Heart right ventricle (tissue), 16 donors: ENCODE measurements around the gene DSCAM. TPM values are rescaled to one million over a fixed set of nuclear protein-coding genes. Genes with fewer than 3 reads are reported as not detected.

Experiments used
- ATAC-seq, 8 donors: fragments of 200-7000 bp; cut with Tn5 transposase; one replicate each; pipeline ENCODE4 v1.9.1; 2020; ENCODE audit warnings: mild to moderate bottlenecking in 8 of 8, moderate library complexity in 8 of 8, moderate number of reproducible peaks in 1 of 8
- DNase-seq, 2 donors: peaks; one replicate each; pipeline ENCODE4 v3.0.0-alpha.2; 2020
- H3K27ac ChIP-seq, 10 donors: fragments of 200-600 bp; sonication (generic) in 2 of 10; one replicate each; pipeline versions ENCODE4 v1.5.0 to v1.8.0; 2020 to 2022; ENCODE audit warnings: mild to moderate bottlenecking in 3 of 10
- H3K27me3 ChIP-seq, 7 donors: fragments of 200-600 bp; one replicate each; pipeline ENCODE4 v1.8.0; 2021 to 2022; ENCODE audit warnings: mild to moderate bottlenecking in 2 of 7
- H3K36me3 ChIP-seq, 9 donors: fragments of 200-600 bp; sonication (generic) in 1 of 9; one replicate each; pipeline versions ENCODE4 v1.5.0 to v1.8.0; 2020 to 2022; ENCODE audit warnings: mild to moderate bottlenecking in 2 of 9
- H3K4me1 ChIP-seq, 9 donors: fragments of 200-600 bp; sonication (generic) in 1 of 9; one replicate each; pipeline versions ENCODE4 v1.5.0 to v1.8.0; 2020 to 2022; ENCODE audit warnings: mild to moderate bottlenecking in 4 of 9
- H3K4me3 ChIP-seq, 10 donors: fragments of 200-600 bp; sonication (generic) in 2 of 10; one replicate each; pipeline versions ENCODE4 v1.5.0 to v1.8.0; 2020 to 2022; ENCODE audit warnings: mild to moderate bottlenecking in 7 of 10, moderate library complexity in 2 of 10
- H3K9me3 ChIP-seq, 11 donors: fragments of 200-600 bp in 10 of 11; sonication (generic) in 2 of 11; one replicate each; pipeline versions ENCODE4 v1.5.0 to v1.8.0; 2013 to 2022; ENCODE audit warnings: mild to moderate bottlenecking in 2 of 11, control low read depth in 1 of 11, moderate library complexity in 1 of 11
- WGBS, 2 donors: extraction: QIAGEN DNeasy Blood & Tissue Kit; methylation state at CpG; one replicate each; pipeline ENCODE4 v1.1.7; 2013; ENCODE audit warnings: inconsistent platforms in 1 of 2; 5-methylcytosine and 5-hydroxymethylcytosine counted together
- intact Hi-C, 10 donors: fragments of 100-400 bp; cut with DNase I; formaldehyde crosslinking; loops; one replicate each; pipeline versions ENCODE4 v1.11.1 to v1.14.2; 2022
- polyA plus RNA-seq, 2 donors: library from polyadenylated mRNA; stranded (reverse); fragments of 200-250 nt; gene quantifications; one replicate each; pipeline ENCODE4 v1.2.3, GENCODE V29; 2013
- total RNA-seq, 10 donors: library from RNA; stranded (reverse); fragmentation: NEBNext Ultra II Directional in 3 of 10; extraction: Animal tissue kit (Norgen Biotek cat#: 25700) in 3 of 10; gene quantifications; one replicate each; pipeline versions ENCODE4 v1.2.1 to v1.2.4, GENCODE V29; 2021 to 2023
- TF ChIP-seq, protein P1 (sequence below), 9 donors: fragments of 200-600 bp; sonication (generic) in 2 of 9; IDR thresholded peaks; one replicate each; pipeline versions ENCODE4 v1.5.0 to v1.8.0; 2021 to 2022; ENCODE audit warnings: antibody characterized with exemption in 9 of 9, mild to moderate bottlenecking in 5 of 9, moderate library complexity in 1 of 9
- donor health status: Arrhythmogenic right ventricular cardiomyopathy.
- donor health status: ischemic (EF 13 %, LVEDD 7.1; RV severe dilation, severe dysfunction).
- donor health status: healthy with polysubstance abuse.
- donor health status: DM: no; HTN: yes; CAD: no.
- donor health status: DM: no; HTN: no; CAD: no.
- donor health status: ischemic (EF 25% LVEDD 6.9; RV normal size, moderate dysfunction).
- donor health status: ischemic (EF 25% LVEDD 5.7; RV mildly dilated, moderate dysfunction).
- donor health status: healthy.
- donor health status: DM: yes; HTN: yes; CAD: no.
- donor health status: Ischemic cardiomyopathy.
- donor health status: ischemic (EF 35%, LVEDD 5.7; RV mildly dilated, moderate dysfunction).
- donor health status: nonischemic (EF 11% LVEDD 7.7; RV severe dilation, severe dysfunction).
- donor health status: DM: yes; HTN: yes; CAD: no.
- donor health status: PGD.
- donor health status: ischemic (EF 29% LVEDD 5.4; RV normal size, mild dysfunction).
- donor health status: nonischemic (EF 23%, LVEDD 6.1; RV moderate dilation, normal function).

The DSCAM gene
- total and polyA plus RNA-seq, 12 donors, result 0.03 to 0.04 TPM; not detected in 10

DNA sequence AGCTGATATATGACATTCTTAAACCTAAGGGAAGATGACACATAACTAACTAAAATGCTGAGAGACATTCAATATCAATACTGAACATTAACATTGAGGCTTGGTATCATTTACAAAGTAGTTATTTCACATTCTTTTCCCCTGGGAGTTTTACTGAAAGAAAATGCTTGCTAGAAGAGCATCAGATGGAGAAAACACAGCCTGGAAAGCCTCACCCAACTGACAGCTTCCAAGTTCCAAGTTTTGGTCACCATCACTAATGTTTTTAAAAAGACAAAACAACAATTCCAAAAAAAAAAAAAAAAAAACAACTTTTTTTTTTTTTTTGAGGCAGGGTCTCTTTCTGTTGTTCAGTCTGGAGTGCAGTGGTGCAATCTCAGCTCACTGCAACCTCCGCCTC, 80.6 kb downstream of the DSCAM start:
- intact Hi-C loops, result no loop called here
- no peaks in the 10 kb centered on the region for H3K9me3 ChIP-seq
- no peak overlapping the region for H3K27ac ChIP-seq
- no peak for DNase-seq
- H3K4me1 ChIP-seq, result no peaks in the 10 kb centered on the region
- no peak for ATAC-seq
- H3K36me3 ChIP-seq, result no peaks in the 10 kb centered on the region
- H3K4me3 ChIP-seq, result no peak overlapping the region
- H3K27me3 ChIP-seq, result peaks cover 0 to 7% (median under 1%) of the 10 kb centered on the region in 7 donors
- WGBS, 2 donors, result 88 to 100% methylated on average over 1 of the region's 1 CpG
- TF ChIP-seq, protein P1, sequence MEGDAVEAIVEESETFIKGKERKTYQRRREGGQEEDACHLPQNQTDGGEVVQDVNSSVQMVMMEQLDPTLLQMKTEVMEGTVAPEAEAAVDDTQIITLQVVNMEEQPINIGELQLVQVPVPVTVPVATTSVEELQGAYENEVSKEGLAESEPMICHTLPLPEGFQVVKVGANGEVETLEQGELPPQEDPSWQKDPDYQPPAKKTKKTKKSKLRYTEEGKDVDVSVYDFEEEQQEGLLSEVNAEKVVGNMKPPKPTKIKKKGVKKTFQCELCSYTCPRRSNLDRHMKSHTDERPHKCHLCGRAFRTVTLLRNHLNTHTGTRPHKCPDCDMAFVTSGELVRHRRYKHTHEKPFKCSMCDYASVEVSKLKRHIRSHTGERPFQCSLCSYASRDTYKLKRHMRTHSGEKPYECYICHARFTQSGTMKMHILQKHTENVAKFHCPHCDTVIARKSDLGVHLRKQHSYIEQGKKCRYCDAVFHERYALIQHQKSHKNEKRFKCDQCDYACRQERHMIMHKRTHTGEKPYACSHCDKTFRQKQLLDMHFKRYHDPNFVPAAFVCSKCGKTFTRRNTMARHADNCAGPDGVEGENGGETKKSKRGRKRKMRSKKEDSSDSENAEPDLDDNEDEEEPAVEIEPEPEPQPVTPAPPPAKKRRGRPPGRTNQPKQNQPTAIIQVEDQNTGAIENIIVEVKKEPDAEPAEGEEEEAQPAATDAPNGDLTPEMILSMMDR (IDR thresholded peaks at IDR 0.05), result no peak

GRCh38 chr21:40765811-40766210, 81.1 kb downstream of the DSCAM start:
- TF ChIP-seq, protein P1 (IDR thresholded peaks at IDR 0.05), result no peak
- Histone ChIP-seq H3K27me3 (peaks cover 0 to 7% (median 3%) of the 10 kb centered on the region in 7 donors), H3K27ac (no peak overlapping the region), H3K4me3 (no peak overlapping the region), H3K36me3 (no peaks in the 10 kb centered on the region), H3K9me3 (peaks cover 0 to 2% (median 0%) of the 10 kb centered on the region in 11 donors), H3K4me1 (no peaks in the 10 kb centered on the region)
- WGBS, 2 donors, result 24 to 28% methylated on average over 12 of the region's 12 CpGs
- DNase-seq (no peak), ATAC-seq (no peak)
- intact Hi-C loops, result no loop called here

DNA sequence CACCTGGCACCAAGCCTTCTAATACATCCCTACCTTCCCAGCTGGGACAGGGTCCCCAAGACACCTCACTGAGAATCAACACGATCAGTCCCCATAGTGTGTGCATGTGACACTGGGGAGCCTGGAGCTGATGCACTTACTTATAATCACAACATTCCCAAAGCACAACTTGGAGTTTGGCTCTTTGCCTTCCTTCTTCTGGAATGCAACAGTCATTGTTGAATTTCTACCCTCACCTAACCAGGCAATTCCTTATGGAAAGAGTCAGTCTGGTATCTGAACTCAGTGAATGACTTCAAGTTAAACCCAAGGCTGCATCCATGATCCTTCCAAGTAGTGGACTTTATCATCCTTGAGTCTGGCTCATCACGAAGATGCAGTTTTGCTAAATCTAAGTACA, 86.1 kb downstream of the DSCAM start:
- DNase-seq, result no peak

DNA sequence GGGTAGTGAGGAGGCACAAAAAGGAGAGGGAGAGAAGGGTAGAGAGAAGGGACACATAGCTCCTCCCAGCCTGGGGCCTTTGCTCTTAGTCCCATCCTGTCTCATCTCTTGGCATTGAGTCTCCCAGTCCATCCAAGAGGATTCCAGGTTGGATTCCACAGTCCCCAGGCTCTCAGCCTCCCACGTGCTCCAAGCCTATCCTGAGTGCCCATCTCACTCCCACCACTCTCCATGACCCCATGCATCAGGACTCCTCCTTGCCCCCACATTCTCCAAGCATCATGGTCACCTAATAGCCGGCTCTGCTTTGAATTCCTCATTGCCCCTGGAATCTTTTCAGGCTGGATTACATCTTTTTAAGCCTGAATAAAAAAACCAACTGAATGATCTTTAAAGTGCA, 87.9 kb downstream of the DSCAM start:
- DNase-seq (no peak), ATAC-seq (no peak)
- WGBS, 2 donors, result 70 to 75% methylated on average over 2 of the region's 2 CpGs
- Histone ChIP-seq H3K36me3 (no peaks in the 10 kb centered on the region), H3K27ac (no peak overlapping the region), H3K4me1 (no peaks in the 10 kb centered on the region), H3K27me3 (peaks cover 0 to 13% (median 0%) of the 10 kb centered on the region in 7 donors), H3K9me3 (peaks cover 0 to 6% (median 0%) of the 10 kb centered on the region in 11 donors), H3K4me3 (no peak overlapping the region)
- intact Hi-C loops, result no loop called here
- TF ChIP-seq, protein P1 (IDR thresholded peaks at IDR 0.05), result no peak

More for the DNA sequence above, 86.1 kb downstream of the DSCAM start:
- Histone ChIP-seq H3K36me3 (no peaks in the 10 kb centered on the region), H3K4me3 (no peak overlapping the region), H3K4me1 (no peaks in the 10 kb centered on the region), H3K27ac (no peak overlapping the region), H3K27me3 (peaks cover 0 to 13% (median 3%) of the 10 kb centered on the region in 7 donors), H3K9me3 (peaks cover 0 to 6% (median 0%) of the 10 kb centered on the region in 11 donors)
- 34 to 54% methylated on average over 2 of the region's 2 CpGs for WGBS, 2 donors
- ATAC-seq, result no peak
- intact Hi-C loops, result no loop called here
- TF ChIP-seq, protein P1 (IDR thresholded peaks at IDR 0.05), result no peak
